GM19467 (cell line): ENCODE measurements around the gene ATP2A2.

Experiments
- ATAC-seq: cut with Tn5 transposase; IDR thresholded peaks from one replicate; pipeline ENCODE4 v1.9.1; 2021; ENCODE audit warnings: mild to moderate bottlenecking, moderate library complexity; ENCODE audit not compliant: unreplicated experiment

The ATP2A2 gene

DNA sequence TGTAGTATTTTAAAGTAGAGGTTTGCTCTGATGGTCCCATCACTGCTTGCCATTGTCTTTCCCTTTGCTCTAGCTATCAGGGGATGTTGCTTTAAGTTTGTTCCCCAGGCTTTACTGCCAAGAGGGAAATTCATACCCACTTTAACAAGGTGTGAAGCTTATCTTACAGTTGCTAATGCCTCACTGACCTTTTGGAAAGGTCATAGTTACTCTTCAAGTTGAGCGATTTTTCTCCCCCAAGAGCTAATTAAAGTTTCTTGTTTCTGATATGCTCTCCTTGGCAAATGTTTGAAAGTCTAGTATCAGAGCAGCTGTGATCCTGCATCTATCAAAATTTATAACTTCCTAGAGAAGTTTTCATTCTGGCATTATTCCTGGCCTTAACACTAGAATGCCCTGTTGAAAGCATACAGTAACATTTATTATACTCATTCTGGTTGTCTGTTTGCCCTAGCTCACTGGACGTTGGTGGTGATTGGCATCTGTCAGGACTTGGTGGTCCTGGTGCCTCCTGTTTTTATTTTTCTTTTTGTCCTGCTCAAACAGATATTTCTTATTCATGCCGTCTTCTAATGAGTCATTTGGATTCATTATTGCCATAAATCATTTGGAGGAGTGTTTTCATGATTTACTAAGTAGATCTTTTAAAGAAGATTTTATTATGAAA lies 8.1 kb downstream of the ATP2A2 start:
- ATAC-seq = no peak

DNA sequence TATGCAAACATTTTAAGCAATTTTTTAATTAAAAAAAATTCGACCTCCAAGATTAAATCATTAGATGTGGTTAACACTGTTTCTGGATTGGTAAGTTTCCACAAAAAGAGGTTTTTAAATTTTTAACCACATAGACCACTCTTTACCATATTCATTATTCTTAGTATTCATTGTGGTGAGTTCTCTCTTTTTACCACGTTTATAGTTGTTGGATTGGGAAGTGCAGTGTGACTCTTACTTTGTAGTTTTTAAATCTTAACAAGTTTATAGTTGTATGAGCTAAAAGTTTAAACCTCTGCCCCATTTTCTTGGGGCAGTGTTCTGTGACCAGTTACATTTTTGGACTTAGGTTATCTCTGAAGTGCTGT lies 8.6 kb downstream of the ATP2A2 start:
- no peak for ATAC-seq

DNA sequence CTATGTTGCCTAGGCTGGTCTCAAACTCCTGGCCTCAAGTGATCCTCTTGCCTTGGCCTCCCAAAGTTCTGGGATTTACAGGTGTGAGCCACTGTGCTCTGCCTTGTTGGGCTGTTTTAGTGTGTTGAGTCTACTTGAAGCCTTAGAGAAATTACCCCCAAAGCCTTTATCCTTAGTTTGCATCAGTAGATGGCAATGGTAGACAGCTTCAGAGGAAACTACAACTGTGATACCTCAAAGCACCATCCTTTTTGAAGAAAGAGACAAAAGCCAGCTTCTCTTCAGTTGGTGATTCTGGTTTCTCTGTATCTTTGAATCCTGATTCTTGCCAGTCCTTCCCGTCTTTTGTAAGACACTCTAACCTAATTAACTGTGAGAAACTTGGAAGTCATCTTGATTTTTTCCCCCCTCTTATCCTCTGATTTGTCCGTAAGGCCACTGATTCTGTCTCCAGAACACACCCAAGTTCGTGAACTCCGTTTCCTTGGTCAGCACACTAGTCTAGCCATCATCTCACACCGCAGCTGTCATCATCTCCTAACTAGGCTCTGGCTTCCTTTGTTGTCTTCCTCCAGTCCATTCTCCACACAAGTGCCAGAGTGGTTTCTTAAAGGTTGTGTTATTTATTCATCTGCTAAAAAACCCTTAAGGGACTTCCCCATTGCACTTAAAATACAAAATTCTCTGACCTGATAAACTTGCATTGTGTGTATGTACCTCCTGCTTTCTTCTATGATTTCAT lies 20.2 kb downstream of the ATP2A2 start:
- ATAC-seq = no peak

DNA sequence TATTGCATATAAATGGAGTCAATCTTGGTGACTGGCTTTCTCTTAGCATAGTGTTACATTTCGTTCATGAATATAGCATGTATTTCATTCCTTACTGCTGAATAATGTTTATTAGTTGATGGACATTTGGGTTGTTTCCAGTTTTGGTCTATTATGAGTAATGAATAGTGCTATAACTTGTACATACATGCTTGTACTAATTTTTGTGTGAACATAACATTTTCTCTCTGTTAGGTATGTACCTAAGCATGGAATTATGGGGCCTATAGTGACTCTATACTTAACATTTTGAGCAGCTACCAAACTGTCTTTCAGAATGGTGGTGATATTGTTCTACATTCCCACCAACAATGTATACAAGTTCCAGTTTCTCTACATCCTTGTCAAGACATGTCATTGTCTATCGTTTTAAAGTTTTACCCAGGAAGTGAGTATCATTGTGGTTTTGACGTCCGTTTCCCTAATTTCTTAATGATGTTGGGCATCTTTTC lies 23.1 kb downstream of the ATP2A2 start:
- no peak for ATAC-seq

DNA sequence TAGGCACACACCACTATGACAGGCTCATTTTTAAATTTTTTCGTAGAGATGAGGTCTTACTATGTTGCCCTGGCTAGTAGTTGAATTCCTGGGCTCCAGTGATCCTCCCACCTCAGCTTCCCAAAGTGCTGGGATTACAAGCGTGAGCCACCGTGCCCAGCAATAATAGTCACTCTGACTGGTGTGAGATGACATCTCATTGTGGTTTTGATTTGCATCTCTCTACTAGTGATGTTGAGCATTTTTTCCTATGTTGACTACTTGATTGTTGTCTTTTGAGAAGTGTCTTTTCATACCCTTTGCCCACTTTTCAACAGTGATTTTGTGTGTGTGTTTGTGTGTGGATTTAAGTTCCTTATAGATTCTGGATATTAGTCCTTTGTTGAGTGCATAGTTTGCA lies 26.3 kb downstream of the ATP2A2 start:
- ATAC-seq = no peak

DNA sequence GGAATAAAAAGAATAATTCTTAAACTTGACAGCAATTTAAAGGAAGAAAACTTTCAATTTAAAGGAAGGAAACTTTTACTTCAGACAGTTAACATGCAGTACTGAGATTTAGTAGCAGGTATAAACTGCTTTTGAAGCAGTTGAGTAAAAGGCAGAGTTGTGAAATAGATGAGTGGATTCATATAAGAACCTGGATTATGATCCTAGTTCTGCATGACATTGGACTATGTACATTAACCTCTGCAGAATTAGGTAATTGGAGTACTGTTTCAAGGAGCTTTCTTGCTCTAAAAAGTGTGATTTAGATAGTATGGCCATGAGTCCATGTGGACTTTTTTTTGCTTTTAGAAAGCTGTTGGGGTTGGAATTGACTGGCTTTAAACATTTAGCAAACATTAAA lies 29.7 kb downstream of the ATP2A2 start:
- ATAC-seq = no peak

DNA sequence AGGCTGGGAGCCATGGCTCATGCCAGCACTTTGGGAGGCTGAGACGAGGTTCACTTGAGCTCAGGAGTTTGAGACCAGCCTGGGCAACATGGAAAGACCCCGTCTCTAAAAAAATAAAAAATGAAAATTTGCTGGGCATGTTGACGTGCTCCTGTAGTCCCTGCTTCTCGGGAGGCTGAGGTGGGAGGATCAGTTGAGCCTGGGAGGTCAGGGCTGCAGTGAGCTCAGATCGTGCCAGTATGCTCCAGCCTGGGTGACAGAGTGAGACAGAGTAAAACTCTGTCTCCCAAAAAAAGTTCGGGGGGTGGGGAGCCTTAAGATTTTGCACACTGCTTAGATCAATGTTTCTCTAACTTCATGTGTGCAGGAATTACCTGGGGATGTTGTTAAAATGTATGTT lies 30.9 kb downstream of the ATP2A2 start:
- no peak for ATAC-seq

DNA sequence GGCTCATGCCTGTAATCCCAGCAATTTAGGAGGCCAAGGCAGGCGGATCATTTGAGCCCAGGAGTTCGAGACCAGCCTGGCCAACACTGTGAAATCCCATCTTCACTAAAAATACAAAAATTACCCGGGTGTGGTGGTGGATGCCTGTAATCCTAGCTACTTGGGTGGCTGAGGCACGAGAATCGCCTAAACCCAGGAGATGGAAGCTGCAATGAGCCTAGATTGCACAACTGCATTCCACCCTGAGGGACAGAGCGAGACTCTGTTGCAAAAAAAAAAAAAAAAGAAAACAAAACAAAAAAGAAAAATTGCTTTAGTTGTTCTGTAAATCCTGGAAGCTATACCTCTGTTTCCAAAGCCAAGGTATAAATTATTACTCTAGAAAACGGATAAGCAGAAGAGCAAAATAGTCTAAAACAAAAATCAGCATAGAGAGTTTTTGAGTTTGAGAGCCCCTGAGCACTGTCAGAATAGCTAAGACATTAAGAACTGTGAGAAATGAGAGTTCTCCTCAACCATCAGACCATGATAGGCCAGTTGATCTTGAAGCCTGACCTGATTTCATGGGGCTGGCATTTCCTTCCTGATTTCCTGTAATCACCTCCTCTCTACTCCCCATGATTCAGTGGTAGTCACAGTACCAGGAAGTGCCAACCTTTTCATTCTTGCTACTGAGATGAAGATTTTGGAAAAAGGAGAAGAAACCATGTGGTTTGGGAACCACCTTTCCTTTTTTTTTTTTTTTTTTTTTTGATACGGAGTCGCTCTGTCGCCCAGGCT lies 31.7 kb downstream of the ATP2A2 start:
- no peak for ATAC-seq

DNA sequence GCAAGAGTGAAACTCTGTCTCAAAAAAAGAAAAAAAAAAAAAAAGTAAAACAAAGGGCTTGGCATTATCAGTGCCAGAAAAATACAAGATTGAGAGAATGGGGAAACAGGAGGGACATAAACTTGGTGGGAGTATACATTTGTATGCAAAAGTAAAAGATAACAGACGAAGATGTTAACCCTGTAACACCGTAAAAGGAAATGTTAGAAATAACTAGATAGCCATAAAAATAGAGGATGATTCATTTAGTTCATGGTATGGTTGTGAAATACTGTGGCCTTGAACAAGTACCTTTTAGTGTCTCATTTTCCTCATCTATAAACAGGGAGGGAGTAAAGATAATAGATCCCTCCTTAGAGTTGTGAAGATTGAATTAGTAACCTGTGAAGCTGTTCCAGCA lies 33.3 kb downstream of the ATP2A2 start:
- no peak for ATAC-seq

DNA sequence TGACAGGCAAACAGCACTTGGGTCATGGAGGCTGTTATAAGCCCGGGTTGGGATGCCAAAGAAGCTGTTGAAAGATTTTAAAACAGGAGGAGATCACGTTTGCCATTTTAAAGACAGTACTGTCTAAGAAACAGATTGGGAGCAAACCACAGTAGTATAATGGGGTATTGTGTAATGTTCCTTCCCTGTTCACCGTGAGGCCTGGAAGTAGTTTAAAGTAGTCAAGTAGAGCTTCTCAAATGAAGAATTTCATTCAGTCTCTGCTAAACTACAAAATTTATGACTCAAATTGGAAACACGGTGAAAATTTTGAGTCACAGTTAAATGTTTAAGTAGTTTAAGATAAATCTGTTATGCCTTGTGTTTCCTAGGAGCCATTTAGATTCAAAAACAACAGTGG lies 35.8 kb downstream of the ATP2A2 start:
- no peak for ATAC-seq

DNA sequence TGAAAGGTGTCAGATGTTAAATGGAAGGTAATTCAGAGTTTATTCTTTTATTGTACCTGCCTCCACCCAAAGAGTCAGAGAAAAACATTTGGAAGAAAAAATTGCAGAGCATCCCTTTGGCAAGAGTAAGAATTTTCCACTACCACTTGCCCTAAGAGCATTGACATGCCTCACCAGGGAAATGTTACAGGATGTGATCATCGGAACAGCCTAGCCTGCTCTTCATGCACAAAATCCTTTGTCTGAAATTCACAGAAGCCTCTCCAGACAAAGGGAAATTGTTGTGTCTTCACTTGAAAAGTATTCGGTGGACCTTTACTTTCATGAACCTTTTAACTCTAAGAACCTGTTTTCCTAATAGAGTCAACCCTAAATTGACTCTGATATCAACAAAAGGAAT lies 36.9 kb downstream of the ATP2A2 start:
- no peak for ATAC-seq

DNA sequence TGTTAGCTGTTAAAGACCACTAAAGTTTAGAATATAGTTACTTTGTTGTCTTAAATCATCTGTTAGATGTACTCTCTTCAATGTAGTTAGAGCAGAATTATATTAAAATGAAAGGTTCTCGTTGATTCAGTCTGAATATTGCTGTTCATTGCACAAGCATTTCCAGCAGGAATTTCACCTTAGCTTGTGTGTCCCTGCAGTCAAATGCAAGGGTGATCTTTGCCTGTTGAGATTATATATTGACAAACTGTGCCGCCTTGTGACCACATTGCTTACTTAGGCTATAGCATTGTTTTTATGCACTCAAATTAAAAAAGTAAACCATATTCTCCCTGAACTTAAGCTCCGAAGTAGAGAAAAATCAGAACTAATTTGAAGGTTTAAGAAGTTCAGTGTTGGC lies 39.5 kb downstream of the ATP2A2 start:
- ATAC-seq = no peak

DNA sequence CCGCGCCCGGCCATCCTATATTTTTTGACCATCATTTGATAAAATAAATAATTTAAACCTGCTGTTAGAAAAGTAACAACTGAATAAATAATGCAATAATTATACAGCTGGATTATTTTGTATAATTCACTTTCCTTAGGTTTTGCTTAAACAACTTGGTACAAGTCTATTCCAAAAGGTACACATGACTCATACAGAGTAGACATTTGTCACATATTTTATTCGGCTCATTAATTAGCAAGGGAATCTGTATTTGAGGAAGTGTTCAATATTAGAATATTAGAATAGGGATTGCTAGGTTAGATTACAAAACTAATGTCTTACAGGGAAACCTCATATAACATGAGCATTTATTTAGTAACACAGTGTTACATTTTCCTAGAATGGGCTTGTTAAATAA lies 48.7 kb downstream of the ATP2A2 start:
- ATAC-seq = no peak

DNA sequence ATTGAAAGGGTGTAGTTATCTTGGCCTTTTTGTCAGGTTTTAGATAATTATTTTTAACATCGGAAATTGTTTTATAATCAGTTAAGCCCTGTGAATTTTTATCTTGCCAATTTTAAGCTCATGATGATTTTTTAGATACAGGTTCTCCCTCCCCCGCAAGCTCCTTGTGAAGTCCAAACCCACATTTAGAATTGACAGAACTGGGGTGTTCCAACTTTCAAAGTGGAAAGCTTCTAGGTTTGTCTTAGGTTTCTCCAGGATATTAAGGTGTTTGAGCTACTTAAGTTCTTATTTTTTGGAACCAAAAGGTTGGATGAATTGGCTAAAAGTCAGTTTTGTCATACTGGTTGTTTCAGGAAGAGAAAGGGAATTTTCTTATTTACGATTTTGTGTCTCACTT lies 49.1 kb downstream of the ATP2A2 start:
- no peak for ATAC-seq

DNA sequence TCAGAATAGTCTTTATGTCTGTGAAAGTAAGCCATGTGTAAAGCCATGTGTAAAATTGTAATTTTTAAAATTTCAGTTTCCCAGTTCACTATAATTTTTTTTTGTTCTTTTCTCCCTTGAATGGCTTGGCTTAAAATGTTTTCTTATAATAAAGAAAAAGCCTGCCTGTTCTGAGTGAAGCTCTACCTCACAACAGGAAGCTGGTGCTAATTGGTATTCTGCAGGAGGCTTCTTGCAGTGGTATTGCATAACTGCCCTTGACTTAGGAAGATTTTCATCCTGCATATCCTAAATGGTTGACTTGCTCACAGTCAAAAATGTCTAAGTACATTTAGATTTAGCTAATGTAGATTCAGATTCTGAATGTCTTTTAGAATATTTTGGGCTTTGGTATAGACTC lies 49.5 kb downstream of the ATP2A2 start:
- ATAC-seq = no peak

DNA sequence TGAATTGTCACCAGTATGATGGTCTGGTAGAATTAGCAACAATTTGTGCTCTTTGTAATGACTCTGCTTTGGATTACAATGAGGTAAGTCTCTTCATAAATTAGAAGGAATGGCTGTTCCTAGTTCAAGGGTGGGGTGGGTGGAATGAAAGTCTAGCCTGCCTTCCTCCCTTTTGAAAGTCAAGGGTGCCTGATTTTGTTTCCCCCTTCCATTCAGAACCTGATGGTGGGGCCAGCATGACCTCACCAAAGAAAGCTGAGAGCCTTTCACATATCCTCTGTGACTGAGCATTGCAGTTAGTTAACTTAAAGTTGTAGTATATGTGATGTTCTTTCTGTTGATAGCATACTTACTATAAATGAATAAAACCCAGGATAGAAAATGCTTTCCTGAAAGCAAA lies 52.2 kb downstream of the ATP2A2 start:
- no peak for ATAC-seq

DNA sequence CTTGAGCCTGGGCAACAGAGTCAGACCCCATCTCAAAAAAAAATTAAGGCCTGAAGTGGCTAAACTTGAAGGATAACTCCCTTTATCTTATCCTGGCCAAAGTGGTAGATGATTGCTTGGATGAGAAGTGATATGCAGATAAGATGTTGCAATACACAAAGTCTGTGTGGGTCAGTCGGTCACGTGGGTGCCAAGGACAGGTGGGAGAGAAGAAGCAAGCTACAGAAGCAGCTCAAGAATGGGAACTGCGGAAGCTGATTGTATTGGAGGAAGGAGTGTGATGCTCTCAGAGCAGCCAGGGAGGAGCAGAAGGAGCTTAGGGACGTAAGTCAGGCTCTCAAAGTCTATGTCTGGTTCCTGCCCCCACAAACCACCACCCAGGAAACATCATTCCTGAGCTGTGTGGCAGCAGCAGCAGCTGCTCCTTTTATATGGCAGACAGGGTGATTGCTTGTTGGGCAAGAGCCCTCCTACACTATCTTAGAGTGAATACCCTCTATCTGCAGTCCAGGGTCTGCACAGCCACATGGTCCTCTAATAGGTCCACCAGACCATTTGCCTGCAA lies 54.5 kb downstream of the ATP2A2 start:
- no peak for ATAC-seq

DNA sequence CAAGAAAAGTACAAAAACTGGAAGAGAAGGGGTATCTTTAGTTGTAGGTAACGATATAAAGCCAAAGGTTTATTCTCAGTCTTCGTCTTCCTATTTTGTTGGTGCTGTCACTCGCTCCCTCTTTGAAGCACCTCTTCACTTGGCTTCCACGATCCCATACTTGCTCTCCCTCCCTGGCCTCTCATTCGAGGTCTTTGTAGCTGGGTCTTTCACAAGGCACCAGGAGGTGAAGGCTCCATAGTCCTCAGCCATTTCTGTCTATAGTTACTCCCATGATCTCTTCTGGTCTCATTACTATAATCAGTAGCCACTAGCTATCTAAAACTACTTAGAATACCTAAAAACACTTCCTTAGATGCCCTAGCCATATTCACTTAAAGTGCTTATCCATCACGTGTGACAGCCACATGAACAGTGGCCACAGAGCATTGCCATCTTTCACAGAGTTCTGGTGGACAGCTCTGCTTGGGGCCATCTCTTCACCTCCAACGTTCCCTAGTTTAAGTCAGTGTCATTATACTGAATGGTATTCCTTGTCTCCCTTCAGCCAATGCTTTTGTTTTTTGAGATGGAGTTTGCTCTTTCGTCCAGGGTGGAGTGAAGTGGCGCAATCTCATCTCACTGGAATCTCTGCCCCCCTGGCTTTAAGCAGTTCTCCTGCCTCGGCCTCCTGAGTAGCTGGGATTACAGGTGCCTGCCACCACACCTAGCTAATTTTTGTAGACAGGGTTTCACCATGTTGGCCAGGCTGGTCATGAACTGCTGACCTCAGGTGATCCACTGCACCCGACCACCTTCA lies 57.1 kb downstream of the ATP2A2 start:
- no peak for ATAC-seq

DNA sequence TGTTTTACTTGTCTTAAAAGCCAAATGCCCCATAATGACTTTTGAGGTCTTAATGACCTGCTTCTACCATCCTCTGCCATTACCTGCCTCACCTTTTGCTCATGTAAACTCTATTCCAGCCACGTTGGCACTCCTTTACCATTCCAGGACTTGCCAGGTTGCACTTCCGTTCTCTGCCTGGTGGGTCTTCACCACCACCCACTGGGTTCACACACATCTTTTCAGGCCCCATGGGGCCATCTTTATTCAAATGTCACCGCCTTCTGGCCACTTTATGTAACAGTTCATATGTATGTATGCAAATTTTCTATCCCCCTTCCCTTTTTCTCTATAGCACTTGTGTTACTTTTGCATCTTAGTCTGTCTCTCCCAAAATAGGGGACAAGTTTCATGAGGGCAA lies 57.7 kb downstream of the ATP2A2 start:
- no peak for ATAC-seq

DNA sequence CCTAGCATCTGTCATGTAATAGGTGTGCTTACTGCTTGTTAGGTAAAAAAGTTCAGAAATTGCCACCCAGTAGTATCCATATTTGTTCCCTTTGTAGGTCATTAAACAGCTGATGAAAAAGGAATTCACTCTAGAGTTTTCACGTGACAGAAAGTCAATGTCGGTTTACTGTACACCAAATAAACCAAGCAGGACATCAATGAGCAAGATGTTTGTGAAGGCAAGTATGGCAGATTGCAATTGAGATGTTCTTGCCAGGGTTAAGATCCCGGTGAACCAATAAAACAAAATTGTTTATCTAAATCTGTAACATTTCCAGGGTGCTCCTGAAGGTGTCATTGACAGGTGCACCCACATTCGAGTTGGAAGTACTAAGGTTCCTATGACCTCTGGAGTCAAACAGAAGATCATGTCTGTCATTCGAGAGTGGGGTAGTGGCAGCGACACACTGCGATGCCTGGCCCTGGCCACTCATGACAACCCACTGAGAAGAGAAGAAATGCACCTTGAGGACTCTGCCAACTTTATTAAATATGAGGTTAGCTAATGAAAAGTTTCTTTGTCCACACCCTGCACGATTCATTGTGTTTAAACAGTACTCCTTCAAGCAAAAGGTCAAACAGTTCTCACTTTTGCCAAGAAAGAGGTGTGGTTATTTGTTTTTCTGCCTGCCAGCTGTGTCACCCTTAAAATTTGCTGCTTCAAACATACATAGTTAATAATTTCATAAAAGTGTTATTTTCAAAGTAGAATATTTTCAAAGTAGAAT lies 58.3 kb downstream of the ATP2A2 start:
- no peak for ATAC-seq
